Type B pancreatic cell (in vitro differentiated cells): Measurements from ENCODE around the gene ADCK2. TPM values are rescaled to one million over a fixed set of nuclear protein-coding genes. Genes with fewer than 3 reads are reported as not detected.
A peak's percentile ranks its signal among the peaks of the same experiment; 100 is the strongest.
"Not testable (repeated sequence)": the region's sequence is repeated elsewhere in the genome, so short reads cannot be mapped to it uniquely, and the experiment has no call there.

Experiments
- DNase-seq: peaks from one replicate; pipeline ENCODE4 v3.0.0; 2021; ENCODE audit warnings: mixed read lengths; ENCODE audit not compliant: unreplicated experiment; ENCODE audit errors: extremely low spot score
- H3K27ac Mint-ChIP-seq: 2 replicates; pipeline ENCODE4 v1.8.0; 2021; ENCODE audit warnings: mild to moderate bottlenecking, mixed read lengths
- H3K27me3 Mint-ChIP-seq: 2 replicates; pipeline ENCODE4 v1.8.0; 2021; ENCODE audit warnings: mixed read lengths
- H3K36me3 Mint-ChIP-seq: 2 replicates; pipeline ENCODE4 v1.8.0; 2021; ENCODE audit warnings: mixed read lengths
- H3K4me1 Mint-ChIP-seq: one replicate; pipeline ENCODE4 v1.8.0; 2021; ENCODE audit warnings: mixed read lengths; ENCODE audit not compliant: unreplicated experiment
- H3K4me3 Mint-ChIP-seq: 2 replicates; pipeline ENCODE4 v1.8.0; 2021; ENCODE audit warnings: mild to moderate bottlenecking, mixed read lengths
- H3K9me3 Mint-ChIP-seq: 2 replicates; pipeline ENCODE4 v1.8.0; 2021; ENCODE audit warnings: mixed read lengths
- CTCF ChIP-seq: fragments of 200-600 bp; sonication (generic); conservative IDR thresholded peaks from 2 replicates; pipeline ENCODE4 v1.5.0; 2021; ENCODE audit warnings: antibody characterized with exemption, mild to moderate bottlenecking
- total RNA-seq: library from RNA; stranded (reverse); gene quantifications from 2 replicates; pipeline ENCODE4 v1.2.1, GENCODE V29; 2021; ENCODE audit warnings: low replicate concordance

ADCK2 gene
- total RNA-seq, 1 donor from 2014 or later: 16.3 TPM

- no peak for DNase-seq
- no peaks in the 10 kb centered on the region for H3K36me3 Mint-ChIP-seq
- peaks cover 12% of the 10 kb centered on the region for H3K27me3 Mint-ChIP-seq
- peak overlapping the region; percentile 98 for H3K4me3 Mint-ChIP-seq
- H3K27ac Mint-ChIP-seq: peak overlapping the region; percentile 67
- no peak for TF ChIP-seq CTCF
- H3K4me1 Mint-ChIP-seq: peaks cover 41% of the 10 kb centered on the region
- H3K9me3 Mint-ChIP-seq: no peaks in the 10 kb centered on the region
Observed at GRCh38 chr7:140639366-140640053, 33.2 kb upstream of the ADCK2 start.

GRCh38 chr7:140640060-140640637 lies 32.6 kb upstream of the ADCK2 start:
- H3K27ac Mint-ChIP-seq: peak overlapping the region; percentile 67
- peak overlapping the region; percentile 98 for H3K4me3 Mint-ChIP-seq
- no peaks in the 10 kb centered on the region for H3K36me3 Mint-ChIP-seq
- no peak for TF ChIP-seq CTCF
- H3K27me3 Mint-ChIP-seq: peaks cover 12% of the 10 kb centered on the region
- peak; percentile 72 for DNase-seq
- H3K9me3 Mint-ChIP-seq: no peaks in the 10 kb centered on the region
- H3K4me1 Mint-ChIP-seq: peaks cover 44% of the 10 kb centered on the region

GRCh38 chr7:140640727-140641523 lies 31.8 kb upstream of the ADCK2 start, which contains the start of gene DENND2A:
TSS of gene DENND2A (minus strand) at chr7:140640813. CDS start at chr7:140602397, 38,416 bp downstream.
- Mint-ChIP-seq H3K27ac (peak within 1 kb of the TSS; percentile 67), H3K27me3 (peaks cover 12% of the 10 kb centered on the region), H3K4me3 (peak within 1 kb of the TSS; percentile 98), H3K4me1 (peaks cover 39% of the 10 kb centered on the region), H3K9me3 (no peaks in the 10 kb centered on the region), H3K36me3 (no peaks in the 10 kb centered on the region)
- DNase-seq: peak; percentile 85
- TF ChIP-seq CTCF: no peak

- no peak for TF ChIP-seq CTCF
- Mint-ChIP-seq H3K27me3 (peaks cover 12% of the 10 kb centered on the region), H3K27ac (peak overlapping the region; percentile 55), H3K36me3 (no peaks in the 10 kb centered on the region), H3K9me3 (no peaks in the 10 kb centered on the region), H3K4me1 (peaks cover 36% of the 10 kb centered on the region), H3K4me3 (peak overlapping the region; percentile 80)
- no peak for DNase-seq
Observed at GRCh38 chr7:140641524-140642195, 31.1 kb upstream of the ADCK2 start.

- no peak for DNase-seq
- H3K36me3 Mint-ChIP-seq: no peaks in the 10 kb centered on the region
- peaks cover 34% of the 10 kb centered on the region for H3K4me1 Mint-ChIP-seq
- H3K9me3 Mint-ChIP-seq: no peaks in the 10 kb centered on the region
- peak overlapping the region; percentile 57 for H3K4me3 Mint-ChIP-seq
- no peak overlapping the region for H3K27ac Mint-ChIP-seq
- H3K27me3 Mint-ChIP-seq: peaks cover 12% of the 10 kb centered on the region
- no peak for TF ChIP-seq CTCF
Observed at GRCh38 chr7:140643416-140643815, 29.3 kb upstream of the ADCK2 start.

GRCh38 chr7:140644761-140645160 lies 28.0 kb upstream of the ADCK2 start:
- not testable (repeated sequence) for H3K27me3 Mint-ChIP-seq, H3K9me3 Mint-ChIP-seq, DNase-seq, H3K4me3 Mint-ChIP-seq, H3K36me3 Mint-ChIP-seq, H3K27ac Mint-ChIP-seq
- peaks cover 27% of the 10 kb centered on the region for H3K4me1 Mint-ChIP-seq
